SK-N-SH (cell line): Measurements from ENCODE around the gene CALD1.

Experiments used
- CTCF ChIP-seq: fragments of 200-600 bp; sonication (generic); IDR thresholded peaks from 2 replicates; pipeline ENCODE4 v1.6.1; 2017; ENCODE audit warnings: antibody characterized with exemption, mild to moderate bottlenecking, moderate library complexity
- EP300 ChIP-seq, 2 experiments: IDR thresholded peaks; 2 replicates each; pipeline versions ENCODE4 v1.4.0 to v1.6.1; 2012; ENCODE audit warnings: borderline replicate concordance in 1 of 2, low read depth in 1 of 2, low read length in 1 of 2

DNA sequence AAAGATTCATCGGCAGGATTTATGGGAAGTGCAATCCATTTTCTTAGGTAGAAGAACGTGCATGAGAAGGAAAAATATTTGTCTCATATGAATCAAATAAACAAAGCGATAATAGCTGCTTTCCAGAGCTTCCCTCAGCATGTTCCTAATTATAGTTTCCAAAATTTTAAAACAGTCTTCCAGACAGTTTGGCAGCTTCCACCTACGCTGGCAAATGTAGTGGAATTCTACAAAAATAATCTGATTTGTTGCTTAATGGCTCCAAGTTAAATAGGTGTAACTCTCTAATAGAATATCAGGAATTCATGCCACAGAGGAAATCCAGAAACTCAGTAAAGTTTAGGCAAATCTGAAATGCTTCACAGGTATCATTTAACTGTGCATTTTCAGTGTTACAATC lies 183.6 kb downstream of the CALD1 start:
- TF ChIP-seq CTCF (no peak), EP300 (IDR thresholded peaks at IDR 0.05; ENCODE audit: borderline replicate concordance in 1 of 2, low read depth in 1 of 2, low read length in 1 of 2) (no peak)
